Measurements from ENCODE around the gene CDCA8. TPM values are rescaled to one million over a fixed set of nuclear protein-coding genes. Genes with fewer than 3 reads are reported as not detected.

CDCA8 gene
- total RNA-seq, 1 experiment from 2014 or later: 48.5 TPM

DNA sequence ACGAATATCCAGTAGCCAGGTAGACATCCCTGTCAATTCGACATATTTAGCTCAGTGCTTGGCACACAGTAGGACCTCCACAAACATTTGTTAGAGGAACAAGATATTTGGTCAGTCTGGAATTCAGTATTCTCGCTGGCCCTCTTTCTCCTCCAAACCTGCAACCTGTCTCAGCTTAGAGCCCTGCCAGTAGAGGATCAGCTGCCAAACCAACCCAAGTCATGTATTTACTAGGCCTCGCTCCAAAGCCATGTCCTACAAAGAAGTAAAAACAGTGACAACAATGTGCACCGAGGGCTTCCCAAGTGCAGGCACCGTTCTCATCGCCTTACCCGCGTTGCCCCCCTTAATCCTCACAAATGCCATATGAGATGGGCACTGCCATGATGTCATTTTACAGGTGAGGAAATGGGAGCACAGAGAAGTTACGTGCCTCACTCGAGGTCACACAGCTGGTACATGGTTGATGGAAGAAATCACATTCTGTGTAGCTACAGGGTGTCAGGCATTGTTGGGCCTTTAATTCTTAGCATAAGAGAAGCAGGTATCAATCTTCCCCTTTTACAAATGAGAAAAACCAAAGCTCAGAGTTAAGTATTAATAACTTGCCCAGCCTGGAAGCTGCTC, 26.0 kb upstream of the CDCA8 start:
- no peak overlapping the region for H2BK5ac ChIP-seq (ENCODE audit: insufficient read length, low read length)
- H4K91ac ChIP-seq (ENCODE audit: insufficient read length, low read depth, low read length): no peak overlapping the region
- Mint-ChIP-seq H3K4me1 (peaks cover 4 to 33% of the 10 kb centered on the region in 2 experiments), H3K4me3 (no peak overlapping the region), H3K27ac (no peak overlapping the region), H3K9me3 (no peaks in the 10 kb centered on the region), H3K27me3 (ENCODE audit: low read depth) (peaks cover 8% of the 10 kb centered on the region), H3K36me3 (ENCODE audit: insufficient read depth in 1 of 3, low read depth in 3 of 3) (no peaks in the 10 kb centered on the region)
- H3K23me2 ChIP-seq (ENCODE audit: insufficient read length, low read depth, low read length, poor library complexity, severe bottlenecking): no peaks in the 10 kb centered on the region
- H3K9ac ChIP-seq (ENCODE audit: extremely low read depth, insufficient read length, low read length): no peak overlapping the region
- H2BK12ac ChIP-seq (ENCODE audit: insufficient read length, low read depth, low read length): no peak overlapping the region
- H4K20me1 ChIP-seq (ENCODE audit: control insufficient read depth, insufficient read depth, insufficient read length): no peaks in the 10 kb centered on the region
- no peak overlapping the region for H3K56ac ChIP-seq (ENCODE audit: insufficient read length, low read depth, low read length)
- H3K4me1 ChIP-seq (ENCODE audit: insufficient read depth, low read length): no peaks in the 10 kb centered on the region
- H4K8ac ChIP-seq (replicated peaks; ENCODE audit: insufficient read length, low read depth, low read length): no peak overlapping the region
- no peaks in the 10 kb centered on the region for H3K9me3 ChIP-seq (ENCODE audit: control insufficient read depth, low read depth, low read length)
- no peak overlapping the region for H2BK120ac ChIP-seq (ENCODE audit: low read depth, low read length, poor library complexity, severe bottlenecking)
- H3K27ac ChIP-seq (ENCODE audit: insufficient read length, low read depth, low read length): no peak overlapping the region
- H3K23ac ChIP-seq (ENCODE audit: insufficient read length, low read depth, low read length): no peak overlapping the region
- H3K4ac ChIP-seq (ENCODE audit: low read depth, low read length): no peak overlapping the region
- no peaks in the 10 kb centered on the region for H3K79me2 ChIP-seq (ENCODE audit: insufficient read depth, low read length)
- no peaks in the 10 kb centered on the region for H3K79me1 ChIP-seq (ENCODE audit: insufficient read depth, low read depth, low read length, poor library complexity, severe bottlenecking)
- DNase-seq: no peak
- H2BK15ac ChIP-seq (ENCODE audit: low read depth, low read length): no peak overlapping the region
- H3T11ph ChIP-seq (ENCODE audit: low read length): no peak overlapping the region
- no peak overlapping the region for H2AK5ac ChIP-seq (ENCODE audit: insufficient read length, low read length)
- no peak overlapping the region for H3K14ac ChIP-seq (ENCODE audit: insufficient read depth, low read length)
- no peak overlapping the region for H2AFZ ChIP-seq (ENCODE audit: low read length)
- H3K27me3 ChIP-seq (ENCODE audit: insufficient read depth, low read length): no peaks in the 10 kb centered on the region
- TF ChIP-seq, protein P1, sequence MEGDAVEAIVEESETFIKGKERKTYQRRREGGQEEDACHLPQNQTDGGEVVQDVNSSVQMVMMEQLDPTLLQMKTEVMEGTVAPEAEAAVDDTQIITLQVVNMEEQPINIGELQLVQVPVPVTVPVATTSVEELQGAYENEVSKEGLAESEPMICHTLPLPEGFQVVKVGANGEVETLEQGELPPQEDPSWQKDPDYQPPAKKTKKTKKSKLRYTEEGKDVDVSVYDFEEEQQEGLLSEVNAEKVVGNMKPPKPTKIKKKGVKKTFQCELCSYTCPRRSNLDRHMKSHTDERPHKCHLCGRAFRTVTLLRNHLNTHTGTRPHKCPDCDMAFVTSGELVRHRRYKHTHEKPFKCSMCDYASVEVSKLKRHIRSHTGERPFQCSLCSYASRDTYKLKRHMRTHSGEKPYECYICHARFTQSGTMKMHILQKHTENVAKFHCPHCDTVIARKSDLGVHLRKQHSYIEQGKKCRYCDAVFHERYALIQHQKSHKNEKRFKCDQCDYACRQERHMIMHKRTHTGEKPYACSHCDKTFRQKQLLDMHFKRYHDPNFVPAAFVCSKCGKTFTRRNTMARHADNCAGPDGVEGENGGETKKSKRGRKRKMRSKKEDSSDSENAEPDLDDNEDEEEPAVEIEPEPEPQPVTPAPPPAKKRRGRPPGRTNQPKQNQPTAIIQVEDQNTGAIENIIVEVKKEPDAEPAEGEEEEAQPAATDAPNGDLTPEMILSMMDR (conservative IDR thresholded peaks at IDR 0.05): no peak
- H3K4me2 ChIP-seq (ENCODE audit: insufficient read depth, insufficient read length, low read length): no peak overlapping the region
- no peak overlapping the region for H2BK20ac ChIP-seq (ENCODE audit: low read depth, low read length, poor library complexity, severe bottlenecking)
- H3K18ac ChIP-seq (ENCODE audit: insufficient read length, low read depth, low read length): no peak overlapping the region
- H4K5ac ChIP-seq (ENCODE audit: insufficient read length, low read depth, low read length): no peak overlapping the region
- no CpG with 5 or more reads among the region's 11 CpGs for WGBS (ENCODE audit: extremely low coverage, insufficient read length, low lambda C conversion rate)
